Liver (tissue), 9 donors: ENCODE results near the gene BMPER. TPM values are rescaled to one million over a fixed set of nuclear protein-coding genes. Genes with fewer than 3 reads are reported as not detected.

ENCODE experiments used
- DNase-seq: peaks from one replicate; pipeline ENCODE4 v3.0.0-alpha.2; 2017; ENCODE audit warnings: low spot score
- H3K27ac ChIP-seq, 2 donors: one replicate each; pipeline ENCODE4 v1.7.0; 2013; ENCODE audit warnings: inconsistent platforms in 2 of 2, low read length in 2 of 2, control low read depth in 1 of 2, low read depth in 1 of 2, mild to moderate bottlenecking in 1 of 2
- H3K27me3 ChIP-seq, 4 donors: one replicate each; pipeline versions ENCODE4 v1.6.1 to v1.7.0; 2013; ENCODE audit warnings: low read length in 3 of 4, inconsistent platforms in 1 of 4, mild to moderate bottlenecking in 1 of 4, moderate library complexity in 1 of 4; ENCODE audit not compliant: control insufficient read depth in 4 of 4, insufficient read depth in 4 of 4
- H3K36me3 ChIP-seq, 4 donors: one replicate each; pipeline versions ENCODE4 v1.6.1 to v1.7.0; 2013; ENCODE audit warnings: low read length in 3 of 4, mild to moderate bottlenecking in 3 of 4, low read depth in 1 of 4, moderate library complexity in 1 of 4; ENCODE audit not compliant: control insufficient read depth in 4 of 4, insufficient read depth in 3 of 4
- H3K4me1 ChIP-seq, 4 donors: one replicate each; pipeline versions ENCODE4 v1.6.1 to v1.7.0; 2013; ENCODE audit warnings: low read length in 3 of 4, mild to moderate bottlenecking in 3 of 4, moderate library complexity in 1 of 4; ENCODE audit not compliant: control insufficient read depth in 4 of 4, insufficient read depth in 4 of 4
- H3K4me3 ChIP-seq, 3 donors: one replicate each; pipeline versions ENCODE4 v1.6.1 to v1.7.0; 2013; ENCODE audit warnings: low read length in 3 of 3, control low read depth in 1 of 3, low read depth in 1 of 3, mild to moderate bottlenecking in 1 of 3
- H3K9ac ChIP-seq, 2 donors: one replicate each; pipeline ENCODE4 v1.7.0; 2013; ENCODE audit warnings: low read length in 2 of 2, mild to moderate bottlenecking in 2 of 2, moderate library complexity in 2 of 2, control low read depth in 1 of 2, low read depth in 1 of 2
- H3K9me3 ChIP-seq, 4 donors: one replicate each; pipeline versions ENCODE4 v1.6.1 to v1.7.0; 2013; ENCODE audit warnings: low read length in 3 of 4; ENCODE audit not compliant: control insufficient read depth in 4 of 4
- EGR1 ChIP-seq, 2 donors: IDR thresholded peaks; 2 replicates each; pipeline ENCODE4 v1.6.1; 2016 to 2018; ENCODE audit warnings: antibody characterized with exemption in 2 of 2, low read depth in 2 of 2
- FOXA1 ChIP-seq: IDR thresholded peaks from 2 replicates; pipeline ENCODE4 v1.6.1; 2016; ENCODE audit warnings: antibody characterized with exemption
- FOXA2 ChIP-seq: IDR thresholded peaks from 2 replicates; pipeline ENCODE4 v1.6.1; 2016; ENCODE audit warnings: antibody characterized with exemption
- GABPA ChIP-seq, 2 donors: IDR thresholded peaks in 1 of 2; conservative IDR thresholded peaks in 1 of 2; 2 replicates each; pipeline ENCODE4 v1.6.1; 2016; ENCODE audit warnings: antibody characterized with exemption in 2 of 2, mild to moderate bottlenecking in 1 of 2, moderate library complexity in 1 of 2
- HNF4A ChIP-seq, 2 donors: conservative IDR thresholded peaks; 2 replicates each; pipeline ENCODE4 v1.6.1; 2016; ENCODE audit warnings: antibody characterized with exemption in 2 of 2, mild to moderate bottlenecking in 2 of 2
- HNF4G ChIP-seq: IDR thresholded peaks from 2 replicates; pipeline ENCODE4 v1.6.1; 2016; ENCODE audit warnings: antibody characterized with exemption
- NR2F2 ChIP-seq: IDR thresholded peaks from 2 replicates; pipeline ENCODE4 v1.6.1; 2016; ENCODE audit warnings: antibody characterized with exemption
- RAD21 ChIP-seq, 2 donors: IDR thresholded peaks; 2 replicates each; pipeline ENCODE4 v1.6.1; 2016; ENCODE audit warnings: antibody characterized with exemption in 2 of 2, mild to moderate bottlenecking in 2 of 2
- RXRA ChIP-seq, 2 donors: IDR thresholded peaks; 2 replicates each; pipeline ENCODE4 v1.6.1; 2017 to 2018; ENCODE audit warnings: antibody characterized with exemption in 2 of 2, mild to moderate bottlenecking in 1 of 2
- SP1 ChIP-seq: IDR thresholded peaks from 2 replicates; pipeline ENCODE4 v1.6.1; 2018; ENCODE audit warnings: antibody characterized with exemption, mild to moderate bottlenecking
- TAF1 ChIP-seq: conservative IDR thresholded peaks from 2 replicates; pipeline ENCODE4 v1.6.1; 2016; ENCODE audit warnings: antibody characterized with exemption, mild to moderate bottlenecking
- YY1 ChIP-seq: IDR thresholded peaks from 2 replicates; pipeline ENCODE4 v1.6.1; 2016; ENCODE audit warnings: antibody characterized with exemption, mild to moderate bottlenecking
- WGBS: extraction: QIAGEN DNeasy Blood & Tissue Kit; methylation state at CpG from one replicate; pipeline ENCODE4 v1.1.7; 2013; 5-methylcytosine and 5-hydroxymethylcytosine counted together
- polyA plus RNA-seq, 2 donors: library from polyadenylated mRNA; stranded (reverse) in 1 of 2; unstranded in 1 of 2; fragments of 200-250 nt in 1 of 2; fragments of >200 nt in 1 of 2; fragmentation: Nextera tagmentation in 1 of 2; extraction: Ambion mirVana in 1 of 2; gene quantifications; one replicate each; pipeline versions ENCODE4 v1.2.1 to v1.2.3, GENCODE V29; 2013 to 2015
- total RNA-seq, 2 donors: library from RNA; depleted of rRNA; stranded (reverse); fragments of >200 nt; gene quantifications; one replicate each; pipeline ENCODE4 v1.2.3, GENCODE V29; 2014
- TF ChIP-seq, protein P1 (sequence below): fragments of 150-350 bp; IDR thresholded peaks from 2 replicates; pipeline ENCODE4 v1.5.1; 2017; ENCODE audit warnings: improper control_type of control experiment, low read depth, low read length; ENCODE audit not compliant: missing input control
- TF ChIP-seq, protein P2 (sequence below): IDR thresholded peaks from 2 replicates; pipeline ENCODE4 v1.6.1; 2016; ENCODE audit warnings: antibody characterized with exemption
- TF ChIP-seq, protein P3 (sequence below): IDR thresholded peaks from 2 replicates; pipeline ENCODE4 v1.6.1; 2016; ENCODE audit warnings: antibody characterized with exemption
- TF ChIP-seq, protein P4 (sequence below): IDR thresholded peaks from 2 replicates; pipeline ENCODE4 v1.6.1; 2016; ENCODE audit warnings: antibody characterized with exemption
- TF ChIP-seq, protein P5 (sequence below): IDR thresholded peaks from 2 replicates; pipeline ENCODE4 v1.6.1; 2016; ENCODE audit warnings: antibody characterized with exemption, mild to moderate bottlenecking
- donor health status: healthy.
- donor health status: healthy.
- donor health status: healthy.
- donor health status: healthy.
- donor health status: healthy.

BMPER gene
- total and polyA plus RNA-seq, 4 donors = 4.0 to 8.5 (median 6.2) TPM

DNA sequence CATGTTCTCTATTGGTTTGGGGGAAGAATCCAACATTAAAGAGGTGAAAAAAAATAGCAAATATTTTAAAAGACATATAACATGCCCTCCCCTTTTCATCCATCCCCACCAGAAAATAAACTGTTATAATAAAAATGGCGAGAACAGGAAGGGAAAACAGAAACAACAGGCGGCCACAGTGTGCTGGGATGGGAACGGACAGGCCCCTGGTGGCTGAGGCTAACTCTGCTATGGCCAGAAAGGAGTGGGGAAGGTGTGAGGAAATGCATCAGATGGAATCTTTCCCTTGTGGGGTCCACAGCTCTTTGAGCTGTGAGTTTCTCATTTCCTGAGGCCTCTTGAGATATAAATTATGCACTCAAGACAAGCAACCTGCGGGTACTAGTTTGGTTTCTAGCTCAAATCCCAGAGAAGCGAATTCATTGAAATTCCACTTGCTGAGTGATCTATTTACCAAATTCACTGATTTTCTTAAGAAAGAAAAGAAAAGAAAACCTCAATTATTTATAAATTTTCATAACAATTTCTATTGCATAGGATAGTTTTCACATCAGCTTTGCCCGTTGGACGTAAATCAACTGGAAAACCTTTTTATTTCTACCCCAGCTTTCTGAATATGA is 139.5 kb downstream of the BMPER start:
- 95% methylated on average over 7 of the region's 7 CpGs for WGBS
- no peaks in the 10 kb centered on the region for H3K9me3 ChIP-seq
- no peak overlapping the region for H3K4me3 ChIP-seq
- no peak overlapping the region for H3K9ac ChIP-seq
- H3K4me1 ChIP-seq = no peaks in the 10 kb centered on the region
- peaks cover 0 to 2% (median 0%) of the 10 kb centered on the region in 4 donors for H3K27me3 ChIP-seq
- TF ChIP-seq YY1 (no peak), GABPA (IDR thresholded peaks at IDR 0.05 in 1 of 2, conservative IDR thresholded peaks at IDR 0.05 in 1 of 2) (no peak)
- TF ChIP-seq, protein P1, sequence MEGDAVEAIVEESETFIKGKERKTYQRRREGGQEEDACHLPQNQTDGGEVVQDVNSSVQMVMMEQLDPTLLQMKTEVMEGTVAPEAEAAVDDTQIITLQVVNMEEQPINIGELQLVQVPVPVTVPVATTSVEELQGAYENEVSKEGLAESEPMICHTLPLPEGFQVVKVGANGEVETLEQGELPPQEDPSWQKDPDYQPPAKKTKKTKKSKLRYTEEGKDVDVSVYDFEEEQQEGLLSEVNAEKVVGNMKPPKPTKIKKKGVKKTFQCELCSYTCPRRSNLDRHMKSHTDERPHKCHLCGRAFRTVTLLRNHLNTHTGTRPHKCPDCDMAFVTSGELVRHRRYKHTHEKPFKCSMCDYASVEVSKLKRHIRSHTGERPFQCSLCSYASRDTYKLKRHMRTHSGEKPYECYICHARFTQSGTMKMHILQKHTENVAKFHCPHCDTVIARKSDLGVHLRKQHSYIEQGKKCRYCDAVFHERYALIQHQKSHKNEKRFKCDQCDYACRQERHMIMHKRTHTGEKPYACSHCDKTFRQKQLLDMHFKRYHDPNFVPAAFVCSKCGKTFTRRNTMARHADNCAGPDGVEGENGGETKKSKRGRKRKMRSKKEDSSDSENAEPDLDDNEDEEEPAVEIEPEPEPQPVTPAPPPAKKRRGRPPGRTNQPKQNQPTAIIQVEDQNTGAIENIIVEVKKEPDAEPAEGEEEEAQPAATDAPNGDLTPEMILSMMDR = no peak
- TF ChIP-seq, protein P2, sequence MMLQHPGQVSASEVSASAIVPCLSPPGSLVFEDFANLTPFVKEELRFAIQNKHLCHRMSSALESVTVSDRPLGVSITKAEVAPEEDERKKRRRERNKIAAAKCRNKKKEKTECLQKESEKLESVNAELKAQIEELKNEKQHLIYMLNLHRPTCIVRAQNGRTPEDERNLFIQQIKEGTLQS = no peak
- no peak overlapping the region for H3K27ac ChIP-seq
- no peak for DNase-seq
- H3K36me3 ChIP-seq = no peaks in the 10 kb centered on the region

DNA sequence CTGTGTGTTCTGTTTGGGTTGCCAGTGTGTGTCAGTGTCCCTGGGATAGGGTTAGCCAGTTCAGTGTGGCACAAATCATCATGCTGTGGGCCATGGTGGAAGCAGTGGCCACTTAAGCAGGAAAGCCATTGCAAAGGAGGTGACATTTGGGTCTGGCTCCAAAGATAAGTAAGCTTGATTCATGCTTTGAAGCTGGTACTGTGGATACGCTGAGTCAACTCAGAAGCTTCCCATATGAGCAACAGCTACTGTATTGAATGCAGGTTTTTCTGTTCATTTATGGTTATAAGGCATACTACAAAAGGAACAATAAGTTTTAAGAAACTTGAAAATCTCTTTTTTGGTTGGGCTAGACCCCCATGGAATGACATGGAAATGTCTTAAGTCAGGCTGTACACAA is 143.1 kb downstream of the BMPER start:
- H3K9ac ChIP-seq = no peak overlapping the region
- no peak for DNase-seq
- H3K9me3 ChIP-seq = no peaks in the 10 kb centered on the region
- WGBS = 93% methylated on average over 1 of the region's 1 CpG
- H3K27me3 ChIP-seq = peaks cover 0 to 2% (median 0%) of the 10 kb centered on the region in 4 donors
- H3K4me3 ChIP-seq = no peak overlapping the region
- H3K36me3 ChIP-seq = no peaks in the 10 kb centered on the region
- no peak overlapping the region for H3K27ac ChIP-seq
- no peak for TF ChIP-seq FOXA1
- H3K4me1 ChIP-seq = no peaks in the 10 kb centered on the region

DNA sequence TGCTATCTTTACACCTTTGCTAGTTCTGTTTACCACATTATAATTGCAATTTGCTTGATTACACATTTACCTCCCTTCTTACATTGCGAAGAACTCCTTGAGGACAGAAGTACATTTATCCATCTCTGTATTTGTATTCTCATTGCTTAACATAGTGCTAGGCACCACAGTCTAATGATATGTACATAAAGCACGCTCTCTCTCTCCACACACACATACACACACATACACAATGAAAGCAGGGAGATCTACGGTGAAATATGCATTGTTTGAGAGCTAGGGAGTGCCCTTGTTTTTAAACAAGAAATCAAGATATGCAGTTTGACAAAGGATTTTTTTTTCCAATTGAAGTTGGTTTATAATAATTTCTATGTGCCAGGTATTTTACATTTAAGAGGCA is 148.7 kb downstream of the BMPER start:
- no peaks in the 10 kb centered on the region for H3K36me3 ChIP-seq

More for the DNA sequence above, 148.7 kb downstream of the BMPER start:
- no peak for DNase-seq
- H3K27ac ChIP-seq = no peak overlapping the region
- H3K9ac ChIP-seq = no peak overlapping the region
- TF ChIP-seq NR2F2 (no peak), RAD21 (IDR thresholded peaks at IDR 0.05) (no peak), TAF1 (no peak), EGR1 (IDR thresholded peaks at IDR 0.05; ENCODE audit: low read depth in 2 of 2) (no peak), FOXA2 (no peak), YY1 (no peak), SP1 (no peak), HNF4G (no peak), RXRA (IDR thresholded peaks at IDR 0.05) (no peak), HNF4A (conservative IDR thresholded peaks at IDR 0.05) (no peak)
- TF ChIP-seq, protein P2 = no peak
- TF ChIP-seq, protein P3, sequence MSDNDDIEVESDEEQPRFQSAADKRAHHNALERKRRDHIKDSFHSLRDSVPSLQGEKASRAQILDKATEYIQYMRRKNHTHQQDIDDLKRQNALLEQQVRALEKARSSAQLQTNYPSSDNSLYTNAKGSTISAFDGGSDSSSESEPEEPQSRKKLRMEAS = no peak
- TF ChIP-seq, protein P4, sequence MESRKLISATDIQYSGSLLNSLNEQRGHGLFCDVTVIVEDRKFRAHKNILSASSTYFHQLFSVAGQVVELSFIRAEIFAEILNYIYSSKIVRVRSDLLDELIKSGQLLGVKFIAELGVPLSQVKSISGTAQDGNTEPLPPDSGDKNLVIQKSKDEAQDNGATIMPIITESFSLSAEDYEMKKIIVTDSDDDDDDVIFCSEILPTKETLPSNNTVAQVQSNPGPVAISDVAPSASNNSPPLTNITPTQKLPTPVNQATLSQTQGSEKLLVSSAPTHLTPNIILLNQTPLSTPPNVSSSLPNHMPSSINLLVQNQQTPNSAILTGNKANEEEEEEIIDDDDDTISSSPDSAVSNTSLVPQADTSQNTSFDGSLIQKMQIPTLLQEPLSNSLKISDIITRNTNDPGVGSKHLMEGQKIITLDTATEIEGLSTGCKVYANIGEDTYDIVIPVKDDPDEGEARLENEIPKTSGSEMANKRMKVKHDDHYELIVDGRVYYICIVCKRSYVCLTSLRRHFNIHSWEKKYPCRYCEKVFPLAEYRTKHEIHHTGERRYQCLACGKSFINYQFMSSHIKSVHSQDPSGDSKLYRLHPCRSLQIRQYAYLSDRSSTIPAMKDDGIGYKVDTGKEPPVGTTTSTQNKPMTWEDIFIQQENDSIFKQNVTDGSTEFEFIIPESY = no peak
- TF ChIP-seq, protein P5, sequence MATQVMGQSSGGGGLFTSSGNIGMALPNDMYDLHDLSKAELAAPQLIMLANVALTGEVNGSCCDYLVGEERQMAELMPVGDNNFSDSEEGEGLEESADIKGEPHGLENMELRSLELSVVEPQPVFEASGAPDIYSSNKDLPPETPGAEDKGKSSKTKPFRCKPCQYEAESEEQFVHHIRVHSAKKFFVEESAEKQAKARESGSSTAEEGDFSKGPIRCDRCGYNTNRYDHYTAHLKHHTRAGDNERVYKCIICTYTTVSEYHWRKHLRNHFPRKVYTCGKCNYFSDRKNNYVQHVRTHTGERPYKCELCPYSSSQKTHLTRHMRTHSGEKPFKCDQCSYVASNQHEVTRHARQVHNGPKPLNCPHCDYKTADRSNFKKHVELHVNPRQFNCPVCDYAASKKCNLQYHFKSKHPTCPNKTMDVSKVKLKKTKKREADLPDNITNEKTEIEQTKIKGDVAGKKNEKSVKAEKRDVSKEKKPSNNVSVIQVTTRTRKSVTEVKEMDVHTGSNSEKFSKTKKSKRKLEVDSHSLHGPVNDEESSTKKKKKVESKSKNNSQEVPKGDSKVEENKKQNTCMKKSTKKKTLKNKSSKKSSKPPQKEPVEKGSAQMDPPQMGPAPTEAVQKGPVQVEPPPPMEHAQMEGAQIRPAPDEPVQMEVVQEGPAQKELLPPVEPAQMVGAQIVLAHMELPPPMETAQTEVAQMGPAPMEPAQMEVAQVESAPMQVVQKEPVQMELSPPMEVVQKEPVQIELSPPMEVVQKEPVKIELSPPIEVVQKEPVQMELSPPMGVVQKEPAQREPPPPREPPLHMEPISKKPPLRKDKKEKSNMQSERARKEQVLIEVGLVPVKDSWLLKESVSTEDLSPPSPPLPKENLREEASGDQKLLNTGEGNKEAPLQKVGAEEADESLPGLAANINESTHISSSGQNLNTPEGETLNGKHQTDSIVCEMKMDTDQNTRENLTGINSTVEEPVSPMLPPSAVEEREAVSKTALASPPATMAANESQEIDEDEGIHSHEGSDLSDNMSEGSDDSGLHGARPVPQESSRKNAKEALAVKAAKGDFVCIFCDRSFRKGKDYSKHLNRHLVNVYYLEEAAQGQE = no peak
- TF ChIP-seq, protein P1 = no peak
- 82% methylated on average over 3 of the region's 3 CpGs for WGBS
- H3K9me3 ChIP-seq = no peaks in the 10 kb centered on the region
- no peaks in the 10 kb centered on the region for H3K27me3 ChIP-seq
- H3K4me3 ChIP-seq = no peak overlapping the region
- H3K4me1 ChIP-seq = no peaks in the 10 kb centered on the region
